SKM-1 treated with dmso at 0.1 percent for 144 hours (cell line): ENCODE results near the gene MRPL2.

Experiments
- DNase-seq: peaks from one replicate; lab custom pipeline; 2025; ENCODE audit not compliant: unreplicated experiment; lab: John Stamatoyannopoulos, UW

Gene MRPL2

DNA sequence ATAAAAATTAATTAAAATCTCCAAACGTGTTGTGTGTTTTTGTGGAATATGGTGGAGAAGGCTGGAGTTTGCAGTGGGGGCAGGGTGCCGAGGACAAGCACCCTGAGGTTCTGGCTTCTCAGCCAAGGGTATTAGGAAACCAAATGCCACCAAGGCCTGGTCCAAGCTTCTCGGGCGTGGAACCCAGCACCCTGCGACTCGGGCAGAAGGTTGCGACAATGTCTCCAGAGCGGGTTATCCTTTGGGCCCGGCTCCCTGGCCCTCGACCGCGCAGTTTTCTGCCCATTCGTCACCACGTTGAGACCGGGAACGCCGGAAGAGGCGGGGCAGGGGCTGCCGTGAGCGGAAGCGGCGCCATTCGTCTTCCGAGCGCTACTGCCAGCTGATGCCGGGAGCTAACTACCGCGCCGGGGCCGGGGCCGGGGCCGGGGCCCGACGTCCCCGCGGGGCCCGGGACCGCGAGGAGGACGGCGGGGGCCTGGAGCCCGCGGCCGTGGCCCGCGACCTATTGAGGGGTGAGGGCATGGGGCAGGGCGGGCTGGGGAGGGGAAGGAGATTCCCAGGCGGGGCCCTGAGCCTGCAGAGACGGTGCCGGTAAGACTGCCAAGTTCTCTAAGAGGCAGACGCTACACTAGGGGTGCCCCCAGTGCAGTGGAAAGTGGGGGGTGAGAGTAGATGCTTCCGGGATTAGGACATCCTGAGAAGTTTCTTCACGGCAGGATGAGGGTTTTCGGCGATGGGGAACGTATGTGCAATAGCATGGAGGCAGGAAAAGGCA lies 37.8 kb downstream of the MRPL2 start, which contains the start of gene RRP36:
TSS of gene RRP36 (plus strand) at position 354 of the 778 bp plus-strand sequence. CDS start at position 386, 32 bp downstream.
- peak; percentile 47 for DNase-seq

- no peak for DNase-seq
Observed at GRCh38 chr6:43020847-43021246, 38.4 kb downstream of the MRPL2 start.

DNA sequence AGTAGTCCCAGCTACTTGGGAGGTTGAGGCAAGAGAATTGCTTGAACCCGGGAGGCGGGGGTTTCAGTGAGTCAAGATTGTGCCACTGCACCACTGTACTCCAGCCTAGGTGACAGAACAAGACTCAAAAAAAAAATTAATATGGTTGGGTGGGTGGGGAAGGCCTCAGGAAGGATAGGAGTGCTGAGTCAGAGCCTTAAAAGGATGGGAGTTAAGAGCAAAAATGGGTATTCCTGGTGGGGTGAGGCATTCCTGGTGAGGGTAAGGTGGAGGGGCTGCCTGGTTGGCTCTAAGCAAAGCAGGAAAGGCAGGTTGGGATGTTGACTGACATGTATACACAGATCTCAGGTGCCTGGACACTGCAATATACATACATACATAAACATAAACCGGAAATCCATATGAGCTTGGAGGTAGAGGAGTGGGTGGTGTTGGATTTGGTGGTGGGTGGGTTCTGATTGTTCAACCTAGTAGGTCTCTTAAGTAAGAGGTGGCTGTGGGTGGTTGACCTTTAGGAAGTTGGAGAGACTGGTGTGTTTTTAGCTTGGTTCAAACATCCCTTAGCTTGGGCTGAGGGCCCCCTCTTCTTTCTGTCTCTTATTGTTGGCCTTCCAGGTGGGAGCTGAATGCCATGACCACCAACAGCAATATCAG lies 39.1 kb downstream of the MRPL2 start:
- DNase-seq: no peak

GRCh38 chr6:43019152-43019551 lies 40.1 kb downstream of the MRPL2 start:
- DNase-seq: no peak

- DNase-seq: no peak
Observed at GRCh38 chr6:43016943-43017334, 42.3 kb downstream of the MRPL2 start.

DNA sequence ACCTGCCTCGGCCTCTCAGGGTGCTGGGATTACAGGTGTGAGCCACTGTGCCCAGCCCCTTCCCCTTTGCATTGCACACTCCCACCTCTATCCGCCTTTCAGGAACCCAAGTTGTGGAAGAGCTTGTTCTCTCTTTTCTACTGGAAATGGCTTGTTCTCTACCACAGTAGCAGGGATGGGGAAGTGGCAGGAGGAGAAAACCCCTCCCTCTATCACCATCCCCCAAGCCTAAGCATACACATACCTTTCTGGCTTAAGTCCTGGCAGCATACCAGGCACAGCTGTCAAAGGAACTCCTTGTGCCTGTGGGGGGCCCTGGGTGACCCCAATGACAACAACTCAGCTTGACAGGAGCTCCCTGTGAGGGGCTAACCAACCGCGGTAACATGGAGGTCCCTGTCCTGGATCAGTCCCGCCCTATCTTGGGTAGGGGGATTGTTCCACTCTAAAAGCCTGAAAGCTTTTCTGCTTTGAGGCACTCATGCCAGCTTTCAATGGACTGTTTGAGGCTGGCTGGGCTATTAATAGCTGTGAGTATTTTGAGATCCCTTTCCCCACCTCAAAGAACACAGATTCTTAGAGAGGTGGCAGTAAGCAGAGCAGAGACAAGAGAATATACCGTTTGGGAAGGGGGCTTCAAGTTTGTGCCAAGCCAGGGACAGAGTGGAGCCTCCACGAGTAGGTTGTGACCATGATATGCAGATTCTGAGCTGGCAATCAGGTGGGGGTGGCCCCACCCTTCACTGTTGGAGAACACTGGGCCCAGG lies 42.9 kb downstream of the MRPL2 start:
- DNase-seq: no peak

GRCh38 chr6:43014434-43014909 lies 44.8 kb downstream of the MRPL2 start:
- DNase-seq: no peak

DNA sequence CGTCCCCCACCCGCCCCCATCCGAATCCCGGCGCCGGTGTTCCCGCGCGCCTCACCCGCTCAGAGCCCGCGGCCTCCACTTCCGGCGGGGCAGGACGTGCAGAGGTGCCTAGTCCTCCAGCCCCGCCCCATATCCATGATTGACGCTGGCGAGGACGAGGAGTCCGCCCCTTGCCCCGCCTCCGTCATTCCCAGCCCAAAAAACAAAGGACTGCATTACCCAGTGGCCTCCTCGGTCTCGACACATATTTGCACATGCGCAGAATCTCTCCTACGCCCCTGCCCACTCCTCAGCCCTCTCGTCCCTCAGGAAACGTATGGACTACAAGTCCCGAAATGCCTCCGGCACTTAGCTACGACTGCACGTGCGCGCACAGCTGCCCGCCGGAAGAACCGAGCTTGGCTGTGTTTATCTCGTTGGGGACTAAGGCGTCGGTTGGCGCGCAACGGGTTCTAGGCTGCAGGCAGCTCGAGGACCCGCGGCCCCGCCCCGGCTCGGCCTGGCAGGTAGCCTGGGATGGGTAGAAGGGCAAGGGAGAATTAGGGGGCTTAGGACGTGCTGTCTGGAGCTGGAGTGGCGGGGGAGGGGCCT lies 45.3 kb downstream of the MRPL2 start, which contains the start of the genes KLHDC3 and MEA1:
TSS of gene KLHDC3 (plus strand) at position 407 of the 591 bp plus-strand sequence. CDS start 2,944 bp downstream, outside the sequence.
TSS of gene MEA1 (minus strand) at position 104 of the 591 bp plus-strand sequence. CDS start 133 bp downstream, outside the sequence.
- DNase-seq: peak; percentile 100

DNA sequence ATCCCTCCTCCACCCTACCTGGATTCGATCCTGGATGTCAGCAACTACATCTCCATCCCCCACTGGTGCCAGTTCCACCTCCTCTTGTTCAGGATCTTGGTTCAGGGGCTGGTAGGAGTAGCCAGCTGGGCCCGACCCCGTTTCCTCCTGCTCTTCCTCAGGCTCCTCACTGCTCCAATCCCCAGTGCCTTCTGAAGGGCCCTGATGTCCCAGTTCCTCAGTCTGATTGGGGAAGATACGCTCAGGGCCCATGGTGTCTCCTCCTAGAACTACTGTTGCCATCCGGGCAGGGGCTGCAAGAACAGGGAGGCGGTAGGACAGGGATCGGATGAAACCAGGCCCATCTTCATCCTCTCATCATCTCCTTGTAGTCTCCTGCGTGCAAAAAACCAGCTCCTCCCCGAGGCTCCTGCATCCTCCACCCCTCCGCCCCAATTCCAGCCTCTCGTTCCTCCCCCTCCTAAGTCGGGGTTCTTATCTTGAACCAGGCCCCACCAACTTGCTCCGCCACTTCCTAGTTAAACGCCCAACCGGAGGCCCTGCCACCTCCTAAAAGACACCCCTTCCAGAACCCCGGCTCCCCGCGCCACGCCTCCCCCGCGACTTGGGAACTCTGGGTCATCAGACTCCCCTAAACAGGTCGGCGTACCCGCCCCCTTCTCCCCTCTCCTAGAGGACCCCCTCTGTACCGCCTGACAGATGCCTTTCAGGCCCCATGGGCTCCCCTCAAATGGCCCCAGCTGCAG lies 46.0 kb downstream of the MRPL2 start:
- DNase-seq: peak; percentile 59

GRCh38 chr6:43012364-43012763 lies 46.9 kb downstream of the MRPL2 start:
- no peak for DNase-seq

GRCh38 chr6:43011207-43011606 lies 48.0 kb downstream of the MRPL2 start:
- DNase-seq: no peak

GRCh38 chr6:43009124-43009523 lies 50.1 kb downstream of the MRPL2 start:
- peak; percentile 3 for DNase-seq

DNA sequence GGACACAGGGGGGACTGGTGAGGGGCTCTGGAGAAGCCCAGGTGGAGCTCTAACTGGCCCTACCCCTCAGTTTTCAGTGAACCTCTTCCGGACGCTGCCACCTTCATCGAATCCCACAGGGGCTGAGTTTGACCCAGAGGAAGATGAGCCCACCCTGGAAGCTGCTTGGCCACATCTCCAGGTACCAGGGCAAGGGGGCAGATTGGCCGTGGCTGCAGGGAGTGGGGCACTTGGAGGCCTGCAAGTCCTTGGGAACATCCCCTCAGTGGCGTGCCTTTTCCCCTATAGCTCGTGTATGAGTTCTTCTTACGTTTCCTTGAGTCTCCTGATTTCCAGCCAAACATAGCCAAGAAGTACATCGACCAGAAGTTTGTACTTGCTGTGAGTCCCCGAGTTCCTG lies 52.1 kb downstream of the MRPL2 start:
- DNase-seq: no peak

DNA sequence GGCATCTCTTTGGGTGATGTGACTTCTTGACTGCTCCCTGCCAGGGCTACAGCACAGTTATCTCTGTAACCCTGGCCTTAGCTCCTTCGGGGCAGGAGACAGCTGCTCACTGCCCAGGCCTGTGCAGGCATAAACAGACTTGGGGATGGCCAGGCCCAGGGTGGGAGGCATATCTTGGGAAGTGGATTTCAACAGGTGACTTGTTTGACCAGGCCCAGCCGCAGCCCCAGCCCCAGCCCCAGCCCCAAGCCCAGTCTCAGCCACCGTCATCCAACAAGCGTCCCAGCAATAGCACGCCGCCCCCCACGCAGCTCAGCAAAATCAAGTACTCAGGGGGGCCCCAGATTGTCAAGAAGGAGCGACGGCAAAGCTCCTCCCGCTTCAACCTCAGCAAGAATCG lies 53.0 kb downstream of the MRPL2 start:
- no peak for DNase-seq

DNA sequence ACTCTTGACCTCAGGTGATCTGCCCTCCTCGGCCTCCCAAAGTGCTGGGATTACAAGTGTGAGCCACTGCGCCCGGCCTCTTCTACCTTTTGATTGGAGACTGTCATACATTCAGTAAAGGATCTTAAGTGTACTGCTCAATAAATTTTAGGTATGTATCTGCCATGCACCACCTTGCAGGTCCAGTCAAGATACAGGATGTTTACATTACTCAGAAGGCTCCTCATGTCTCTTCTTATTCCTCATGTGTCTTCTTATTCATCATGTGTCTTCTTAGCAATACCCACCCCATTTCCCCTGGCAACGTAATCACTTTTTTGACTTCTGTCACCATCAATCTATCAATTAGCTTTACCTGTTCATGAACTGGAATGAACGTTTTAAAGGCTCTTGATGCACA lies 53.4 kb downstream of the MRPL2 start:
- no peak for DNase-seq
